ENCODE data around the gene GTF2IRD1.
A peak's percentile ranks its signal among the peaks of the same experiment; 100 is the strongest.

Gene GTF2IRD1

GRCh38 chr7:74501298-74501697, 47.6 kb downstream of the GTF2IRD1 start:
- POLR2A ChIA-PET (ENCODE audit: low non-redundant PET), result no interaction called here
- CTCF ChIA-PET, result no interaction called here
- no peak for DNase-seq (ENCODE audit: low spot score)
- TF ChIP-seq CTCF (conservative IDR thresholded peaks at IDR 0.05; ENCODE audit: low read depth), result no peak
- peak overlapping the region; percentile 92 for H3K27ac ChIP-seq

- POLR2A ChIA-PET (ENCODE audit: low non-redundant PET), result no interaction called here
- DNase-seq (ENCODE audit: low spot score), result no peak
- CTCF ChIA-PET, result interaction anchor here (0.6 to 0.7 kb wide), 4 partner anchors 18 to 198 kb away, joined by 3 to 6 read pairs (median 4); no protein-coding TSS in a partner anchor
- peak overlapping the region; percentile 92 for H3K27ac ChIP-seq
- no peak for TF ChIP-seq CTCF (conservative IDR thresholded peaks at IDR 0.05; ENCODE audit: low read depth)
Measured at GRCh38 chr7:74502216-74502891, 48.6 kb downstream of the GTF2IRD1 start.

- TF ChIP-seq CTCF (conservative IDR thresholded peaks at IDR 0.05; ENCODE audit: low read depth), result no peak
- DNase-seq (ENCODE audit: low spot score), result no peak
- ChIA-PET POLR2A (ENCODE audit: low non-redundant PET) (no interaction called here), CTCF (interaction anchor here (0.7 kb wide), 1 partner anchor 19 kb away, joined by 3 read pairs; no protein-coding TSS in a partner anchor)
- peak overlapping the region; percentile 92 for H3K27ac ChIP-seq
Measured at GRCh38 chr7:74503061-74503460, 49.4 kb downstream of the GTF2IRD1 start.

- ChIA-PET CTCF (interaction anchor here (0.6 to 0.9 kb wide), 5 partner anchors 9 to 911 kb away, joined by 3 to 5 read pairs (median 4); no protein-coding TSS in a partner anchor), POLR2A (ENCODE audit: low non-redundant PET) (interaction anchor here (0.7 kb wide), 1 partner anchor 13 kb away, joined by 9 read pairs; no protein-coding TSS in a partner anchor)
Measured at GRCh38 chr7:74503943-74504342, 50.2 kb downstream of the GTF2IRD1 start.

GRCh38 chr7:74505471-74506324, 52.0 kb downstream of the GTF2IRD1 start:
- no peak for TF ChIP-seq CTCF (conservative IDR thresholded peaks at IDR 0.05; ENCODE audit: low read depth)
- peak overlapping the region; percentile 48 for H3K27ac ChIP-seq
- DNase-seq (ENCODE audit: low spot score), result no peak
- ChIA-PET POLR2A (ENCODE audit: low non-redundant PET) (no interaction called here), CTCF (no interaction called here)

More at GRCh38 chr7:74503943-74504342, 50.2 kb downstream of the GTF2IRD1 start:
- TF ChIP-seq CTCF (conservative IDR thresholded peaks at IDR 0.05; ENCODE audit: low read depth), result no peak
- no peak for DNase-seq (ENCODE audit: low spot score)
- peak overlapping the region; percentile 48 for H3K27ac ChIP-seq

GRCh38 chr7:74506325-74506724, 52.6 kb downstream of the GTF2IRD1 start:
- TF ChIP-seq CTCF (conservative IDR thresholded peaks at IDR 0.05; ENCODE audit: low read depth), result no peak
- DNase-seq (ENCODE audit: low spot score), result no peak
- CTCF ChIA-PET, result interaction anchor here (0.5 kb wide), 1 partner anchor 77 kb away, joined by 4 read pairs; no protein-coding TSS in a partner anchor
- POLR2A ChIA-PET (ENCODE audit: low non-redundant PET), result no interaction called here
- peak overlapping the region; percentile 48 for H3K27ac ChIP-seq

All from RWPE1 (cell line).